GM12875 (cell line): ENCODE measurements around the gene HNRNPR.
A peak's percentile ranks its signal among the peaks of the same experiment; 100 is the strongest.

Experiments
- H3K4me3 ChIP-seq: one replicate; pipeline ENCODE4 v1.5.1; 2011; ENCODE audit warnings: low read depth, low read length, control low read depth
- CTCF ChIP-seq: IDR thresholded peaks from 2 replicates; pipeline ENCODE4 v1.5.1; 2011; ENCODE audit warnings: low read depth, mild to moderate bottlenecking, control low read depth, inconsistent platforms, low read length, moderate library complexity, borderline replicate concordance; ENCODE audit not compliant: insufficient read depth

HNRNPR gene

DNA sequence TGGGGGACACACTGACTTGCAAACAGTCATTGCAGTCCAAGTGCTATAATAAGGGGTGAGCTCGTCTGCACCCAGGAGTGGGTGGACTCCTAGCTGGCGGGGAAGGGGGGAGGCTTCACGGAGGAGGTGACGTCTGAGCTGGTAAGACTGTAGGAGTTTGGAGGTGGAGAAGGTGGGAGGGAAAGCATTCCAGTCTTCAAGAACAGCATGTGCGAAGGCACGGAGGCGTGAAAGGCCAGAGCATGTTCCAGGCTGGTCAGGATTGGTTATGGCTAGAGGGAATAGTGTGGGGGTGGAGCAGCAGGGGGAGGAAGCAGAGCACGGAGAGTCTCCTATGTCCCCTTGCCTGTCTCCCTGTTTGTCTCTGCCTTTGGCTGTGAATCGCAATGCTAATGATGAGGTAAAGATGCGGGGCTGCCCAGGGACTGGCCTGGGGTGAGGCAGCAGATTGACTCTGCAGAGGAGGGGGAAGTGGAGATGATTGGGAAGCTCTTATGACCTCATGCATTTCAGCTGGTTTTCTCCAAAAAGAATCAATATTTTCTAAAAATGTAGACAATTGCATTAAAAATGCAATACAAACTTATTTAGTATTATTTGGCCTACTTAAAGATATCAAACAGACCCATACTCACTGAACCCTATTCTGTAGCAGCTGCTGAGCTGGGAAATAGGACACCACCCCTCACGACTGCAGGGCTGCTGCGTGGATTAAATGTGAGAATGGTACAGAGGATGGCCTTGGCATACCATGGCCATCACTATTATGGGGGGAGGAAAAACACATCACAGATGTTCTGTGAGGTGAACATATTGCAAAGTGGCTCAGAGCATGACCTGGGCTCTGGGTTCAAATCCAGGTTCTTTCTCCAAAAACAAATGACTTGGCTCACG lies 28.1 kb upstream of the HNRNPR start:
- H3K4me3 ChIP-seq, result no peak overlapping the region
- no peak for TF ChIP-seq CTCF

- no peak for TF ChIP-seq CTCF
- H3K4me3 ChIP-seq, result no peak overlapping the region
Observed at GRCh38 chr1:23370709-23371584, 26.9 kb upstream of the HNRNPR start.

- TF ChIP-seq CTCF, result no peak
- H3K4me3 ChIP-seq, result no peak overlapping the region
Observed at GRCh38 chr1:23370330-23370708, 26.2 kb upstream of the HNRNPR start.

- peak within 1 kb of the TSS; percentile 84 for H3K4me3 ChIP-seq
- TF ChIP-seq CTCF, result no peak
Observed at GRCh38 chr1:23369335-23370013, 25.4 kb upstream of the HNRNPR start, which contains the start of gene ZNF436. ZNF436 (minus strand) TSS chr1:23369836; CDS start chr1:23368005, 1,831 bp downstream.

DNA sequence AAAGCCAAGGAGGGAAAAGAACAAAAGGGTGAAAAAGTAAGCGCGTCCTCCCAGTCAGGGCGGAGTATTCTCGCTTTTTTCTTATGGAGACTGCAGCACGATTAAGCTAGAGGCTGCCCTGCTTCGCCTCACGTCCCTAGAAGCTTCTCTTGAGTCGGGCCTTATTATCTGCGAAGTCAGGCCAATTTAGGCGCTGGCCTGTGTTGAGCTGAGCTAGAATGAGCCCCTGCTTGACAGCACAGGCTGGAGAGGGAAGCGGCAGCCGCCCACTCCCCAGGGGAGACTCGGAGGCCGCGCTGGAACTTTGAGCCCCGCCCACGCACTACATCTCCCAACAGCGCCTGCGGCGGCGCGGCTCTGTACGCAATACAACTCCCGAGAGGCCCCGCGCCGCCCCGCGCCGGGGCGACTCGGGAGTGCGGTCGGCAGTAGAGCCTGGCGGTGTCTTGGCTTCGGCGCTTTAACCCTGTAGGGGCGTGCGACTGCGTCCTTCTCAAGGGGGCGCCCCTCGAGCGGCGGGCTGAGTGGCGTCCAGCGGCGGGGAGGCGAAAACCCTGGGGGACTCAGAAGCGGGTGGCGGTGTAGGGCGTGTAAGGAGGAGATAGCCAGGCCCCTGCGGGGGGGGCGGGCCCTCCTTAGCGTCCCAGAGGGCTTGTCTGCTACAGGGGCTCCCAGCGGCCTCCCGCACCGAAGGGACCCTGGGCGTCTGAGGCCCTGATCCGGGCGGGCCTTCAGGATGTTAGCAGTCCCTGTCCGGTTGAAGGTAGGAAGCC lies 24.7 kb upstream of the HNRNPR start:
- no peak for TF ChIP-seq CTCF
- H3K4me3 ChIP-seq, result peak overlapping the region; percentile 84

DNA sequence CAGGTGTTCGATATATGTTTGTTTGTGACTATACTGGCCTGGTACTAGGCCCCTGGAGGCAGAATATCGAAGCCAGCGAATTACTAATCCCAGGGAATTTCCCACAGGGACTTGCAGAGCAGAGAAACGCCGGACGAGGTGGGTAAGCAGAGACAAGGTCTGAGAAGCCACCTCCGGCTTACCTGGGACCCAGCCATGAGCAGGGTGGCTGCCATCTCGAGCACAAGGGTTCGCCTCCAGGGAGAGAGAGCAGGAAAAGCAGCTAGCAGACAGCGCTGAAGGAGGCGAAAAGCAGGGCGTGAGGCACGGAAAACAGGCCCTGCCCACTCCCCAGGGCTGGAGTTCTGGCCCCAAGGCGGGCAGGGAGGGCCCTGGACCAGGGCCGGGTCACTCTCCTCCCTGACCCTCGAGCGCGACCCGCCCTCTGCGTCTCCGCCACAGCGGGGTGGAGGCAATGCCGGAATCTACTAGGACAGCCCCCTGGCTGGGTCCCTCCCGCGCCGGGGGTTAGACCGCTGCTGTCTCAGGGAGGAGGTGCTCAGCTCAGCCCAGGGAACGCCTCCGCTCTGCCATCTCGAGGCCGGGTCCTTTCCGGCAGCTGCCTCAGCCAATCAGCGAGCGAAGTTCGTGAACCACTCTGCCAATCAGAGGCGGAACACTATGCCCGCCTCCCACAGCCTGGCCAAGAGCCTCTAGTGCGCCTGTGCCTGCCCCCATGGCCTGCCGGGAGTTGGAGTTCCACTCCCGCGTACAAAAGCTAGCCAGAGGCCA lies 23.9 kb upstream of the HNRNPR start:
- peak overlapping the region; percentile 84 for H3K4me3 ChIP-seq
- TF ChIP-seq CTCF, result no peak
